Stimulated activated CD4-positive, alpha-beta T cell treated with anti-CD3 and anti-CD28 coated beads, Interleukin-15, amount 100 ng/mL, for 48 hours (primary cell): ENCODE results near the gene ZP2.
"Not testable (repeated sequence)": the region's sequence is repeated elsewhere in the genome, so short reads cannot be mapped to it uniquely, and the experiment has no call there.

Experiments
- DNase-seq, 2 donors: peaks; one replicate each; pipeline ENCODE4 v3.0.0-alpha.2; 2020; ENCODE audit warnings: low read depth in 2 of 2

ZP2 gene

GRCh38 chr16:21172650-21173049, 38.7 kb downstream of the ZP2 start:
- no peak for DNase-seq

- DNase-seq, result not testable (repeated sequence)
These were observed 41.3 kb downstream of the ZP2 start for GRCh38 chr16:21170116-21170515.

GRCh38 chr16:21169249-21169981, 42.0 kb downstream of the ZP2 start:
- no peak for DNase-seq

- no peak for DNase-seq
These were observed 43.3 kb downstream of the ZP2 start for GRCh38 chr16:21167929-21168602.

- DNase-seq, result no peak
These were observed 44.0 kb downstream of the ZP2 start for GRCh38 chr16:21167360-21167759.

- DNase-seq, result no peak
These were observed 44.8 kb downstream of the ZP2 start for GRCh38 chr16:21166561-21166961.

GRCh38 chr16:21164521-21165168, 46.7 kb downstream of the ZP2 start:
- no peak for DNase-seq

GRCh38 chr16:21163576-21163975, 47.8 kb downstream of the ZP2 start:
- DNase-seq, result no peak

GRCh38 chr16:21162661-21163151, 48.7 kb downstream of the ZP2 start:
- DNase-seq, result no peak

GRCh38 chr16:21161211-21161610, 50.2 kb downstream of the ZP2 start:
- DNase-seq, result no peak

- no peak for DNase-seq
These were observed 51.1 kb downstream of the ZP2 start for GRCh38 chr16:21160276-21160675.

GRCh38 chr16:21159281-21159951, 52.0 kb downstream of the ZP2 start:
- no peak for DNase-seq

- peak; percentile 55 to 77 for DNase-seq
These were observed 52.9 kb downstream of the ZP2 start, which contains the start of gene LDAF1 for GRCh38 chr16:21158208-21159110. Gene LDAF1 (plus strand): TSS chr16:21158674. CDS start chr16:21161183, 2,509 bp downstream.

- DNase-seq, result no peak
These were observed 53.7 kb downstream of the ZP2 start for GRCh38 chr16:21157632-21158031.

- no peak for DNase-seq
These were observed 54.5 kb downstream of the ZP2 start for GRCh38 chr16:21156767-21157467.

GRCh38 chr16:21156011-21156410, 55.4 kb downstream of the ZP2 start:
- not testable (repeated sequence) for DNase-seq

- DNase-seq, result not testable (repeated sequence)
These were observed 58.1 kb downstream of the ZP2 start for GRCh38 chr16:21153124-21153729.

GRCh38 chr16:21152160-21153030, 59.0 kb downstream of the ZP2 start:
- DNase-seq, result not testable (repeated sequence)
